ENCODE data around the gene ADAT1. TPM values are rescaled to one million over a fixed set of nuclear protein-coding genes. Genes with fewer than 3 reads are reported as not detected.

Gene ADAT1
- total and polyA plus RNA-seq, 10 of the 15 experiments (the other 5 are each of a cell fraction or from before 2014, with no cell fraction given), result 26.2 to 77.4 (median 55.8) TPM

GRCh38 chr16:75572864-75573542, 50.1 kb downstream of the ADAT1 start:
- ATAC-seq, result no peak
- intact Hi-C loops (cut with micrococcal nuclease; ENCODE audit: unreplicated experiment), result loop anchor here (1.0 kb wide), 1 partner anchor 76 kb away; no protein-coding TSS in a partner anchor
- CTCF ChIA-PET, result interaction anchor here (0.8 to 1.5 kb wide), 11 partner anchors 8 to 56 kb away, joined by 3 to 7 read pairs (median 3); no protein-coding TSS in a partner anchor

More at GRCh38 chr16:75572864-75573542, 50.1 kb downstream of the ADAT1 start:
- Histone ChIP-seq H3K27me3 (replicated peaks in 1 of 2; ENCODE audit: control insufficient read depth in 2 of 2, insufficient read depth in 2 of 2, low read length in 1 of 2) (no peaks in the 10 kb centered on the region), H3K36me3 (ENCODE audit: control insufficient read depth in 2 of 2, insufficient read depth in 2 of 2, low read length in 1 of 2) (peaks cover 7 to 48% of the 10 kb centered on the region in 2 experiments), H3K4me2 (ENCODE audit: control insufficient read depth, insufficient read depth) (peak overlapping the region; percentile 82), H2AFZ (ENCODE audit: control insufficient read depth, low read depth, low read length) (no peak overlapping the region), H3K79me2 (ENCODE audit: control insufficient read depth, insufficient read depth, low read length) (peaks cover 56% of the 10 kb centered on the region), H3K4me3 (no peak overlapping the region), H3K4me1 (ENCODE audit: control insufficient read depth, insufficient read depth, low read length) (peaks cover 73% of the 10 kb centered on the region), H3K9me3 (replicated peaks; ENCODE audit: control insufficient read depth, insufficient read depth, low read length) (no peaks in the 10 kb centered on the region), H3K9ac (ENCODE audit: control insufficient read depth, insufficient read depth, low read length) (0 out of 2 replicates have a peak overlapping the region, but pooled peaks have one; percentile 25), H3K27ac (ENCODE audit: control insufficient read depth, insufficient read depth) (peak overlapping the region; percentile 85), H4K20me1 (ENCODE audit: control insufficient read depth, insufficient read depth) (no peaks in the 10 kb centered on the region)
- WGBS (ENCODE audit: insufficient coverage, insufficient replicate concordance, low lambda C conversion rate, missing lambda C conversion rate), result 76% methylated on average over 3 of the region's 3 CpGs
- TF ChIP-seq HSF1 (IDR thresholded peaks at IDR 0.05; ENCODE audit: low read depth, low read length), result no peak
- TF ChIP-seq SMAD1 (IDR thresholded peaks at IDR 0.05; ENCODE audit: low read depth, partially characterized antibody), result peak; percentile 74
- in situ Hi-C loops (cut with MboI), result no loop called here
- DNase-seq (ENCODE audit: low read depth, low spot score) (no peak), FAIRE-seq (no peak)
- BruUV-seq (replicated peaks), result no TSS peak
- SMC1A ChIA-PET (ENCODE audit: uncharacterized antibody, unreplicated experiment), result interaction anchor here (0.6 to 5.4 kb wide), 7 partner anchors 8 to 375 kb away, joined by 3 to 42 read pairs (median 9); partner anchors contain the start of gene ADAT1
- POLR2A ChIA-PET, result interaction anchor here (2.1 to 11.8 kb wide), 3 partner anchors 9 to 77 kb away, joined by 6 to 116 read pairs (median 21); partner anchors contain the start of gene ADAT1
- RAD21 ChIA-PET (ENCODE audit: unreplicated experiment), result interaction anchor here (0.8 to 5.4 kb wide), 6 partner anchors 8 to 76 kb away, joined by 3 to 27 read pairs (median 5); partner anchors contain the start of gene ADAT1

Measured in GM12878 (cell line).